ENCODE measurements around the gene SPTLC2.

DNA sequence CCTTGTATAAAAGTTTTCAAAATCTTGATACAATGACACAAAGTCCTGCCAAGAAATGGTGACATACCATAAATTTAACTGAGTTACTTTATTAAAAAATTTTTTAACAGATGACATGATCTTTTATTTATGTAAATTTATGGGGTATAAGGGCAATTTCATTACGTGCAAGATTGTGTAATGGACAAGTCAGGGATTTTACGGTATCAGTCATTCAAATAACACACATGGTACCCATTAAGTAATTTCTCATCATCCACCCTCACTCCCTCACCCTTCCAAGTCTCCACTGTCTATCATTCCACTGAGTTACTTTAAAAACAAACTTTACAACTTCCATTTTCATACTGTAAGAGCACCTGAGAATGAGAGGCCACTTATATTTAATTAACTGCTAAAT lies 37.4 kb downstream of the SPTLC2 start:
- no peak for TF ChIP-seq CTCF (IDR thresholded peaks at IDR 0.05)
- TF ChIP-seq POLR2A (IDR thresholded peaks at IDR 0.05), result no peak

All from body of pancreas (tissue), 4 donors.